WTC11 (cell line): ENCODE data around the gene SLC9A4. TPM values are rescaled to one million over a fixed set of nuclear protein-coding genes. Genes with fewer than 3 reads are reported as not detected.

ENCODE experiments used
- ATAC-seq: fragments of 200-7000 bp; cut with Tn5 transposase; 2 replicates; pipeline ENCODE4 v1.10.0; 2021; ENCODE audit warnings: mild to moderate bottlenecking, moderate library complexity
- CTCF ChIA-PET: fragments of 300-600 bp; sonication (Branson Sonifier 250); formaldehyde crosslinking; loops from one replicate; lab custom pipeline; 2021; ENCODE audit warnings: antibody characterized with exemption; lab: Charles Lee
- POLR2A ChIA-PET: fragments of 350-600 bp; sonication (Branson Sonifier 250); formaldehyde crosslinking; loops from one replicate; lab custom pipeline; 2021; ENCODE audit warnings: antibody characterized with exemption; lab: Charles Lee
- DNase-seq: peaks from one replicate; pipeline ENCODE4 v3.0.0; 2021; ENCODE audit warnings: low spot score
- H3K27ac Mint-ChIP-seq: 2 replicates; pipeline ENCODE4 v1.8.0; 2021; ENCODE audit warnings: mixed read lengths
- H3K27me3 Mint-ChIP-seq: 2 replicates; pipeline ENCODE4 v1.8.0; 2021; ENCODE audit warnings: low read depth, mild to moderate bottlenecking, moderate library complexity, mixed read lengths
- H3K36me3 Mint-ChIP-seq: 2 replicates; pipeline ENCODE4 v1.8.0; 2021; ENCODE audit warnings: mixed read lengths
- H3K4me1 Mint-ChIP-seq: 2 replicates; pipeline ENCODE4 v1.8.0; 2022; ENCODE audit warnings: mixed read lengths
- H3K4me3 Mint-ChIP-seq: 2 replicates; pipeline ENCODE4 v1.8.0; 2021; ENCODE audit warnings: mild to moderate bottlenecking, moderate library complexity, mixed read lengths
- H3K9me3 Mint-ChIP-seq: 2 replicates; pipeline ENCODE4 v1.8.0; 2021; ENCODE audit warnings: mixed read lengths
- CBFB ChIP-seq: sonication (generic); formaldehyde crosslinking; IDR thresholded peaks from 2 replicates; pipeline ENCODE4 v1.8.1; 2022; ENCODE audit warnings: mild to moderate bottlenecking, low read depth, missing genetic modification reagents
- EMX1 ChIP-seq: fragments of 250-450 bp; sonication (Bioruptor Pico); IDR thresholded peaks from 2 replicates; pipeline ENCODE4 v1.8.0; 2021; ENCODE audit warnings: mild to moderate bottlenecking
- FOXK1 ChIP-seq: sonication (generic); formaldehyde crosslinking; IDR thresholded peaks from 2 replicates; pipeline ENCODE4 v1.8.0; 2022; ENCODE audit warnings: mild to moderate bottlenecking, moderate library complexity, missing genetic modification reagents
- GRHL2 ChIP-seq: fragments of 250-450 bp; sonication (Bioruptor Pico); IDR thresholded peaks from 2 replicates; pipeline ENCODE4 v1.8.0; 2022; ENCODE audit warnings: mild to moderate bottlenecking, moderate library complexity; ENCODE audit not compliant: insufficient replicate concordance, severe bottlenecking
- IRF2 ChIP-seq: sonication (generic); formaldehyde crosslinking; IDR thresholded peaks from 2 replicates; pipeline ENCODE4 v1.8.0; 2022; ENCODE audit warnings: low read depth, missing genetic modification reagents, borderline replicate concordance
- NFE2L1 ChIP-seq: sonication (generic); formaldehyde crosslinking; IDR thresholded peaks from 2 replicates; pipeline ENCODE4 v1.8.1; 2023; ENCODE audit warnings: missing genetic modification reagents
- NFYB ChIP-seq: sonication (generic); formaldehyde crosslinking; conservative IDR thresholded peaks from 2 replicates; pipeline ENCODE4 v1.8.0; 2022; ENCODE audit warnings: low read depth, missing genetic modification reagents
- PRRX2 ChIP-seq: fragments of 250-450 bp; sonication (Bioruptor Pico); IDR thresholded peaks from 2 replicates; pipeline ENCODE4 v1.8.0; 2021; ENCODE audit warnings: mild to moderate bottlenecking
- TCF7 ChIP-seq: sonication (generic); formaldehyde crosslinking; IDR thresholded peaks from 2 replicates; pipeline ENCODE4 v1.8.0; 2022; ENCODE audit warnings: mild to moderate bottlenecking, low read depth, missing genetic modification reagents, moderate library complexity
- ZNF219 ChIP-seq: sonication (generic); formaldehyde crosslinking; IDR thresholded peaks from 2 replicates; pipeline ENCODE4 v1.8.0; 2023; ENCODE audit warnings: missing genetic modification reagents, mild to moderate bottlenecking, borderline replicate concordance
- total RNA-seq: library from RNA; stranded (reverse); gene quantifications from 3 replicates; pipeline ENCODE4 v1.2.3, GENCODE V29; 2021
- TF ChIP-seq, protein P1 (sequence below): sonication (generic); formaldehyde crosslinking; IDR thresholded peaks from 2 replicates; pipeline ENCODE4 v1.8.1; 2022; ENCODE audit warnings: low read depth, mild to moderate bottlenecking, moderate library complexity, missing genetic modification reagents, borderline replicate concordance
- TF ChIP-seq, protein P2 (sequence below): sonication (generic); formaldehyde crosslinking; conservative IDR thresholded peaks from 2 replicates; pipeline ENCODE4 v1.8.1; 2022; ENCODE audit warnings: mild to moderate bottlenecking, missing genetic modification reagents
- TF ChIP-seq, protein P3 (sequence below): sonication (generic); formaldehyde crosslinking; IDR thresholded peaks from 2 replicates; pipeline ENCODE4 v1.8.0; 2023; ENCODE audit warnings: missing genetic modification reagents, mild to moderate bottlenecking, borderline replicate concordance
- TF ChIP-seq, protein P4 (sequence below): fragments of 200-600 bp; IDR thresholded peaks from 2 replicates; pipeline ENCODE4 v1.8.0; 2022; ENCODE audit warnings: antibody characterized with exemption
- TF ChIP-seq, protein P5 (sequence below): sonication (generic); formaldehyde crosslinking; IDR thresholded peaks from 2 replicates; pipeline ENCODE4 v1.8.0; 2023; ENCODE audit warnings: mild to moderate bottlenecking, missing genetic modification reagents
- TF ChIP-seq, protein P6 (sequence below): sonication (generic); formaldehyde crosslinking; IDR thresholded peaks from 2 replicates; pipeline ENCODE4 v1.8.0; 2022; ENCODE audit warnings: mild to moderate bottlenecking, missing genetic modification reagents

The SLC9A4 gene
- total RNA-seq, 1 experiment from 2014 or later, result 0.11 TPM

DNA sequence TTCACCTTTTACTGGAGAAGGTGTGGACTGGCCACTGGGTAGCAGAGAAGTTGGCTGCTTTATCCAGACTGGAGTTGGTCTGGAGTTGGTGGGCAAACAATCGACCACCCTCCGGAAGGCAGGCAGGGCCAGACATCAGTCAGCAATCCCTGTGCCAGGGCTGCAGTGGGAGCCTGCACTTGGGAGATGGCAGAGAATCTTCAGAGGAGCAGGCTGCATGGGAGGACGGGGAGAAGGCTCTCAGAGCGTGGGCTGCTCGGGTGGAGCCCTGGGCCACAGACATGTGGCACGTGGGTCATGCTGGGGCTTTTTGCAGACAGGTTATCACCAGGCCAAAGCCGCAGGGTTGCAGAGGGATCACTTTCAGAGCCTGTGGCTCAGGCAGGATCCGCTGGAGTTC is 29.6 kb downstream of the SLC9A4 start:
- H3K9me3 Mint-ChIP-seq, result no peaks in the 10 kb centered on the region
- no peak overlapping the region for H3K4me3 Mint-ChIP-seq
- no peak for DNase-seq
- ATAC-seq, result no peak
- POLR2A ChIA-PET, result no interaction called here
- CTCF ChIA-PET, result no interaction called here
- no peaks in the 10 kb centered on the region for H3K4me1 Mint-ChIP-seq
- H3K27me3 Mint-ChIP-seq, result no peaks in the 10 kb centered on the region
- TF ChIP-seq PRRX2 (no peak), GRHL2 (CRISPR knock-in tag) (no peak)
- TF ChIP-seq, protein P1, sequence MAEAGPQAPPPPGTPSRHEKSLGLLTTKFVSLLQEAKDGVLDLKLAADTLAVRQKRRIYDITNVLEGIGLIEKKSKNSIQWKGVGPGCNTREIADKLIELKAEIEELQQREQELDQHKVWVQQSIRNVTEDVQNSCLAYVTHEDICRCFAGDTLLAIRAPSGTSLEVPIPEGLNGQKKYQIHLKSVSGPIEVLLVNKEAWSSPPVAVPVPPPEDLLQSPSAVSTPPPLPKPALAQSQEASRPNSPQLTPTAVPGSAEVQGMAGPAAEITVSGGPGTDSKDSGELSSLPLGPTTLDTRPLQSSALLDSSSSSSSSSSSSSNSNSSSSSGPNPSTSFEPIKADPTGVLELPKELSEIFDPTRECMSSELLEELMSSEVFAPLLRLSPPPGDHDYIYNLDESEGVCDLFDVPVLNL (CRISPR knock-in tag), result no peak
- TF ChIP-seq, all 79 proteins: peak for 0
- H3K27ac Mint-ChIP-seq, result no peak overlapping the region
- H3K36me3 Mint-ChIP-seq, result no peaks in the 10 kb centered on the region

DNA sequence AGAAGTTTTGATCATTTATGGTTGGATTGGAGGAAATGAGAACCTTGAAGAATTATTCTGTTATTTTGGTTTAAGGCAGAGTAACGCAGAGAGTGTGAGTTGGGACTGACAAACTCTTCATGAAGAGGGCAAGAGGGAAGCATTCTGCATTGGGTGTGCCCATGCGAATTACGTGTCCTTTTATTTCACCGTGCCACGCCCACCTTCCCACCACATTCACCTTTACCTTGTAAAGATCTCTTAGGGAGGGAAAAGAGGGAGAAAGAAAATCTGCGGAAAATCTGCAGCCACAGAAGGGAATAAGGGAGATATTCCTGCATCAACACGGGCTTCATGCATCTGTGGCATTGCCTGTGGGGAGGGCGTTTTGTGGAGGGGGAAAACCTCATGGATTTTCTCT is 31.8 kb downstream of the SLC9A4 start:
- Mint-ChIP-seq H3K27me3 (no peaks in the 10 kb centered on the region), H3K9me3 (peaks cover 12% of the 10 kb centered on the region), H3K4me3 (no peak overlapping the region), H3K36me3 (no peaks in the 10 kb centered on the region), H3K27ac (no peak overlapping the region), H3K4me1 (no peaks in the 10 kb centered on the region)
- TF ChIP-seq, protein P2, sequence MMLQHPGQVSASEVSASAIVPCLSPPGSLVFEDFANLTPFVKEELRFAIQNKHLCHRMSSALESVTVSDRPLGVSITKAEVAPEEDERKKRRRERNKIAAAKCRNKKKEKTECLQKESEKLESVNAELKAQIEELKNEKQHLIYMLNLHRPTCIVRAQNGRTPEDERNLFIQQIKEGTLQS (CRISPR knock-in tag), result no peak
- TF ChIP-seq, protein P3, sequence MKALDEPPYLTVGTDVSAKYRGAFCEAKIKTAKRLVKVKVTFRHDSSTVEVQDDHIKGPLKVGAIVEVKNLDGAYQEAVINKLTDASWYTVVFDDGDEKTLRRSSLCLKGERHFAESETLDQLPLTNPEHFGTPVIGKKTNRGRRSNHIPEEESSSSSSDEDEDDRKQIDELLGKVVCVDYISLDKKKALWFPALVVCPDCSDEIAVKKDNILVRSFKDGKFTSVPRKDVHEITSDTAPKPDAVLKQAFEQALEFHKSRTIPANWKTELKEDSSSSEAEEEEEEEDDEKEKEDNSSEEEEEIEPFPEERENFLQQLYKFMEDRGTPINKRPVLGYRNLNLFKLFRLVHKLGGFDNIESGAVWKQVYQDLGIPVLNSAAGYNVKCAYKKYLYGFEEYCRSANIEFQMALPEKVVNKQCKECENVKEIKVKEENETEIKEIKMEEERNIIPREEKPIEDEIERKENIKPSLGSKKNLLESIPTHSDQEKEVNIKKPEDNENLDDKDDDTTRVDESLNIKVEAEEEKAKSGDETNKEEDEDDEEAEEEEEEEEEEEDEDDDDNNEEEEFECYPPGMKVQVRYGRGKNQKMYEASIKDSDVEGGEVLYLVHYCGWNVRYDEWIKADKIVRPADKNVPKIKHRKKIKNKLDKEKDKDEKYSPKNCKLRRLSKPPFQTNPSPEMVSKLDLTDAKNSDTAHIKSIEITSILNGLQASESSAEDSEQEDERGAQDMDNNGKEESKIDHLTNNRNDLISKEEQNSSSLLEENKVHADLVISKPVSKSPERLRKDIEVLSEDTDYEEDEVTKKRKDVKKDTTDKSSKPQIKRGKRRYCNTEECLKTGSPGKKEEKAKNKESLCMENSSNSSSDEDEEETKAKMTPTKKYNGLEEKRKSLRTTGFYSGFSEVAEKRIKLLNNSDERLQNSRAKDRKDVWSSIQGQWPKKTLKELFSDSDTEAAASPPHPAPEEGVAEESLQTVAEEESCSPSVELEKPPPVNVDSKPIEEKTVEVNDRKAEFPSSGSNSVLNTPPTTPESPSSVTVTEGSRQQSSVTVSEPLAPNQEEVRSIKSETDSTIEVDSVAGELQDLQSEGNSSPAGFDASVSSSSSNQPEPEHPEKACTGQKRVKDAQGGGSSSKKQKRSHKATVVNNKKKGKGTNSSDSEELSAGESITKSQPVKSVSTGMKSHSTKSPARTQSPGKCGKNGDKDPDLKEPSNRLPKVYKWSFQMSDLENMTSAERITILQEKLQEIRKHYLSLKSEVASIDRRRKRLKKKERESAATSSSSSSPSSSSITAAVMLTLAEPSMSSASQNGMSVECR, result no peak
- TF ChIP-seq NFE2L1 (CRISPR knock-in tag) (no peak), TCF7 (CRISPR knock-in tag) (no peak), CBFB (CRISPR knock-in tag) (no peak), NFYB (no peak), EMX1 (CRISPR knock-in tag) (no peak), IRF2 (CRISPR knock-in tag) (no peak), ZNF219 (CRISPR knock-in tag) (no peak), FOXK1 (CRISPR knock-in tag) (no peak)
- TF ChIP-seq, protein P4, sequence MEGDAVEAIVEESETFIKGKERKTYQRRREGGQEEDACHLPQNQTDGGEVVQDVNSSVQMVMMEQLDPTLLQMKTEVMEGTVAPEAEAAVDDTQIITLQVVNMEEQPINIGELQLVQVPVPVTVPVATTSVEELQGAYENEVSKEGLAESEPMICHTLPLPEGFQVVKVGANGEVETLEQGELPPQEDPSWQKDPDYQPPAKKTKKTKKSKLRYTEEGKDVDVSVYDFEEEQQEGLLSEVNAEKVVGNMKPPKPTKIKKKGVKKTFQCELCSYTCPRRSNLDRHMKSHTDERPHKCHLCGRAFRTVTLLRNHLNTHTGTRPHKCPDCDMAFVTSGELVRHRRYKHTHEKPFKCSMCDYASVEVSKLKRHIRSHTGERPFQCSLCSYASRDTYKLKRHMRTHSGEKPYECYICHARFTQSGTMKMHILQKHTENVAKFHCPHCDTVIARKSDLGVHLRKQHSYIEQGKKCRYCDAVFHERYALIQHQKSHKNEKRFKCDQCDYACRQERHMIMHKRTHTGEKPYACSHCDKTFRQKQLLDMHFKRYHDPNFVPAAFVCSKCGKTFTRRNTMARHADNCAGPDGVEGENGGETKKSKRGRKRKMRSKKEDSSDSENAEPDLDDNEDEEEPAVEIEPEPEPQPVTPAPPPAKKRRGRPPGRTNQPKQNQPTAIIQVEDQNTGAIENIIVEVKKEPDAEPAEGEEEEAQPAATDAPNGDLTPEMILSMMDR, result no peak
- TF ChIP-seq, protein P5, sequence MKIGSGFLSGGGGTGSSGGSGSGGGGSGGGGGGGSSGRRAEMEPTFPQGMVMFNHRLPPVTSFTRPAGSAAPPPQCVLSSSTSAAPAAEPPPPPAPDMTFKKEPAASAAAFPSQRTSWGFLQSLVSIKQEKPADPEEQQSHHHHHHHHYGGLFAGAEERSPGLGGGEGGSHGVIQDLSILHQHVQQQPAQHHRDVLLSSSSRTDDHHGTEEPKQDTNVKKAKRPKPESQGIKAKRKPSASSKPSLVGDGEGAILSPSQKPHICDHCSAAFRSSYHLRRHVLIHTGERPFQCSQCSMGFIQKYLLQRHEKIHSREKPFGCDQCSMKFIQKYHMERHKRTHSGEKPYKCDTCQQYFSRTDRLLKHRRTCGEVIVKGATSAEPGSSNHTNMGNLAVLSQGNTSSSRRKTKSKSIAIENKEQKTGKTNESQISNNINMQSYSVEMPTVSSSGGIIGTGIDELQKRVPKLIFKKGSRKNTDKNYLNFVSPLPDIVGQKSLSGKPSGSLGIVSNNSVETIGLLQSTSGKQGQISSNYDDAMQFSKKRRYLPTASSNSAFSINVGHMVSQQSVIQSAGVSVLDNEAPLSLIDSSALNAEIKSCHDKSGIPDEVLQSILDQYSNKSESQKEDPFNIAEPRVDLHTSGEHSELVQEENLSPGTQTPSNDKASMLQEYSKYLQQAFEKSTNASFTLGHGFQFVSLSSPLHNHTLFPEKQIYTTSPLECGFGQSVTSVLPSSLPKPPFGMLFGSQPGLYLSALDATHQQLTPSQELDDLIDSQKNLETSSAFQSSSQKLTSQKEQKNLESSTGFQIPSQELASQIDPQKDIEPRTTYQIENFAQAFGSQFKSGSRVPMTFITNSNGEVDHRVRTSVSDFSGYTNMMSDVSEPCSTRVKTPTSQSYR (CRISPR knock-in tag), result no peak
- TF ChIP-seq, protein P6, sequence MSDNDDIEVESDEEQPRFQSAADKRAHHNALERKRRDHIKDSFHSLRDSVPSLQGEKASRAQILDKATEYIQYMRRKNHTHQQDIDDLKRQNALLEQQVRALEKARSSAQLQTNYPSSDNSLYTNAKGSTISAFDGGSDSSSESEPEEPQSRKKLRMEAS, result no peak
- POLR2A ChIA-PET, result no interaction called here
- CTCF ChIA-PET, result no interaction called here
- no peak for DNase-seq
- no peak for ATAC-seq
